GM12878 (cell line): Measurements from ENCODE around the gene DTD1. TPM values are rescaled to one million over a fixed set of nuclear protein-coding genes. Genes with fewer than 3 reads are reported as not detected.

Source experiments
- ATAC-seq: fragments of 200-7000 bp; cut with Tn5 transposase; 3 replicates; pipeline ENCODE4 v1.9.1; 2020; ENCODE audit warnings: mild to moderate bottlenecking, moderate library complexity
- BruUV-seq: library from RNA; stranded (reverse); fragments of 400-500 nt; replicated peaks from 2 replicates; lab custom pipeline; 2021; lab: Mats Ljungman, UMichigan
- CTCF ChIA-PET: fragments of 300-600 bp; sonication (Branson Sonifier 250); formaldehyde crosslinking; extraction: SDS; loops from one replicate; lab custom pipeline; 2021; ENCODE audit warnings: inconsistent platforms; lab: Yijun Ruan, JAX
- POLR2A ChIA-PET: fragments of 350-600 bp; formaldehyde crosslinking; extraction: SDS; loops from one replicate; lab custom pipeline; 2021; ENCODE audit warnings: inconsistent platforms; lab: Charles Lee
- RAD21 ChIA-PET: fragments of 300-600 bp; sonication (Branson Sonifier 250); formaldehyde crosslinking; loops from one replicate; lab custom pipeline; 2023; ENCODE audit warnings: antibody characterized with exemption; ENCODE audit not compliant: unreplicated experiment; lab: Charles Lee
- SMC1A ChIA-PET: fragments of 300-600 bp; sonication (Branson Sonifier 250); formaldehyde crosslinking; loops from one replicate; lab custom pipeline; 2023; ENCODE audit not compliant: unreplicated experiment, uncharacterized antibody; lab: Charles Lee
- DNase-seq: peaks from one replicate; pipeline ENCODE4 v3.0.0-alpha.2; 2011; ENCODE audit warnings: low read depth, low spot score
- FAIRE-seq: peaks from 3 replicates; lab custom pipeline; 2011; peaks lifted over from hg19 to GRCh38; lab: Jason Lieb, UNC
- H2AFZ ChIP-seq: 2 replicates; pipeline ENCODE4 v1.6.0; 2011; ENCODE audit warnings: low read depth, low read length, control low read depth; ENCODE audit not compliant: control insufficient read depth
- H3K27ac ChIP-seq: 2 replicates; pipeline ENCODE4 v1.5.1; 2011; ENCODE audit warnings: control low read depth; ENCODE audit not compliant: control insufficient read depth, insufficient read depth
- H3K27me3 ChIP-seq, 2 experiments: replicated peaks in 1 of 2; 2 replicates each; pipeline versions ENCODE4 v1.6.0 to v1.6.1; 2011; ENCODE audit warnings: low read length in 1 of 2; ENCODE audit not compliant: control insufficient read depth in 2 of 2, insufficient read depth in 2 of 2
- H3K36me3 ChIP-seq, 2 experiments: 2 replicates each; pipeline ENCODE4 v1.5.1; 2011; ENCODE audit warnings: low read length in 1 of 2; ENCODE audit not compliant: control insufficient read depth in 2 of 2, insufficient read depth in 2 of 2
- H3K4me1 ChIP-seq: 2 replicates; pipeline ENCODE4 v1.6.1; 2011; ENCODE audit warnings: mild to moderate bottlenecking, low read length, moderate library complexity, mixed read lengths; ENCODE audit not compliant: control insufficient read depth, insufficient read depth
- H3K4me2 ChIP-seq: 2 replicates; pipeline ENCODE4 v1.6.0; 2011; ENCODE audit warnings: control low read depth; ENCODE audit not compliant: control insufficient read depth, insufficient read depth
- H3K4me3 ChIP-seq: fragments of 200-600 bp; sonication (generic); 2 replicates; pipeline ENCODE4 v1.5.1; 2016
- H3K79me2 ChIP-seq: 2 replicates; pipeline ENCODE4 v1.6.0; 2011; ENCODE audit warnings: low read length; ENCODE audit not compliant: control insufficient read depth, insufficient read depth
- H3K9ac ChIP-seq: 2 replicates; pipeline ENCODE4 v1.8.0; 2011; ENCODE audit warnings: low read length, control low read depth, mixed read lengths; ENCODE audit not compliant: control insufficient read depth, insufficient read depth
- H3K9me3 ChIP-seq: replicated peaks from 3 replicates; pipeline ENCODE4 v1.5.1; 2011; ENCODE audit warnings: mild to moderate bottlenecking, low read length; ENCODE audit not compliant: control insufficient read depth, insufficient read depth
- H4K20me1 ChIP-seq: 2 replicates; pipeline ENCODE4 v1.6.0; 2011; ENCODE audit not compliant: control insufficient read depth, insufficient read depth
- BCLAF1 ChIP-seq: fragments of 450-650 bp; IDR thresholded peaks from 2 replicates; pipeline ENCODE4 v1.6.1; 2017; ENCODE audit warnings: antibody characterized with exemption, mild to moderate bottlenecking, moderate library complexity
- ELK1 ChIP-seq: IDR thresholded peaks from 2 replicates; pipeline ENCODE4 v1.6.1; 2012; ENCODE audit warnings: low read depth, low read length, improper control_type of control experiment
- ESRRA ChIP-seq: IDR thresholded peaks from 2 replicates; pipeline ENCODE4 v1.6.1; 2012; ENCODE audit warnings: mild to moderate bottlenecking, low read length, improper control_type of control experiment
- JUND ChIP-seq: IDR thresholded peaks from 2 replicates; pipeline ENCODE4 v1.6.1; 2012; ENCODE audit warnings: low read depth, mild to moderate bottlenecking, low read length, improper control_type of control experiment, moderate library complexity
- KLF5 ChIP-seq: fragments of 450-650 bp; IDR thresholded peaks from 2 replicates; pipeline ENCODE4 v1.6.1; 2014; ENCODE audit warnings: mild to moderate bottlenecking; ENCODE audit not compliant: partially characterized antibody
- MTA3 ChIP-seq: IDR thresholded peaks from 2 replicates; pipeline ENCODE4 v1.6.1; 2012; ENCODE audit warnings: low read length, inconsistent platforms, borderline replicate concordance
- MYC ChIP-seq: IDR thresholded peaks from 2 replicates; pipeline ENCODE4 v1.6.1; 2011; ENCODE audit warnings: mild to moderate bottlenecking, low read length, moderate library complexity, inconsistent platforms; ENCODE audit not compliant: insufficient read depth, insufficient replicate concordance, insufficient read length, severe bottlenecking
- POU2F2 ChIP-seq: IDR thresholded peaks from 3 replicates; pipeline ENCODE4 v1.6.1; 2011; ENCODE audit warnings: low read depth, mild to moderate bottlenecking, low read length, borderline replicate concordance
- RELA ChIP-seq: fragments of 450-650 bp; IDR thresholded peaks from 2 replicates; pipeline ENCODE4 v1.8.0; 2014; ENCODE audit warnings: borderline replicate concordance; ENCODE audit not compliant: partially characterized antibody
- RUNX3 ChIP-seq: IDR thresholded peaks from 2 replicates; pipeline ENCODE4 v1.6.1; 2012; ENCODE audit warnings: low read length, inconsistent platforms
- TARDBP ChIP-seq: IDR thresholded peaks from 2 replicates; pipeline ENCODE4 v1.6.1; 2016; ENCODE audit warnings: borderline replicate concordance
- WGBS: methylation state at CpG from one replicate; pipeline ENCODE4 v1.1.6; 2016; ENCODE audit warnings: low lambda C conversion rate; ENCODE audit not compliant: insufficient replicate concordance, insufficient coverage; ENCODE audit errors: missing lambda C conversion rate; 5-methylcytosine and 5-hydroxymethylcytosine counted together
- in situ Hi-C: fragments of 300-500 bp; cut with MboI; formaldehyde crosslinking; loops from 9 replicates; pipeline ENCODE4 v1.14.3; 2018; ENCODE audit warnings: mixed read lengths
- intact Hi-C: fragments of 100-400 bp; cut with micrococcal nuclease; formaldehyde crosslinking; loops from one replicate; pipeline ENCODE4 v1.14.2; 2022; ENCODE audit not compliant: unreplicated experiment
- polyA plus RNA-seq, 11 experiments: library from polyadenylated mRNA; depleted of rRNA in 4 of 11; unstranded in 6 of 11; stranded (reverse) in 5 of 11; fragments of >200 nt; fragmentation: Nextera tagmentation in 4 of 11; fragmentation: Illumina TruSeq in 1 of 11; extraction: Ambion mirVana in 4 of 11; extraction: Trizol in 1 of 11; gene quantifications; 1 replicate in 1 of 11; 2 replicates in 10 of 11; pipeline versions ENCODE4 v1.2.1 to v1.2.3, GENCODE V29; 2011 to 2016; ENCODE audit warnings: inconsistent platforms in 2 of 11, missing spikeins in 2 of 11, low read depth in 1 of 11
- total RNA-seq, 4 experiments: library from RNA; depleted of rRNA in 3 of 4; stranded (reverse); fragments of >200 nt in 3 of 4; fragmentation: Illumina TruSeq in 1 of 4; extraction: Trizol in 1 of 4; gene quantifications; 2 replicates each; pipeline versions ENCODE4 v1.2.1 to v1.2.3, GENCODE V29; 2013 to 2021
- TF ChIP-seq, protein P1 (sequence below): fragments of 450-650 bp; IDR thresholded peaks from 2 replicates; pipeline ENCODE4 v1.6.1; 2017; ENCODE audit warnings: low read depth, mild to moderate bottlenecking, moderate library complexity
- TF ChIP-seq, protein P2 (sequence below): fragments of 450-650 bp; formaldehyde crosslinking; IDR thresholded peaks from 2 replicates; pipeline ENCODE4 v1.4.0; 2022; ENCODE audit warnings: mild to moderate bottlenecking, moderate library complexity

The DTD1 gene
- total and polyA plus RNA-seq, 10 of the 15 experiments (the other 5 are each of a cell fraction or from before 2014, with no cell fraction given), result 24.3 to 99.8 (median 63.3) TPM

DNA sequence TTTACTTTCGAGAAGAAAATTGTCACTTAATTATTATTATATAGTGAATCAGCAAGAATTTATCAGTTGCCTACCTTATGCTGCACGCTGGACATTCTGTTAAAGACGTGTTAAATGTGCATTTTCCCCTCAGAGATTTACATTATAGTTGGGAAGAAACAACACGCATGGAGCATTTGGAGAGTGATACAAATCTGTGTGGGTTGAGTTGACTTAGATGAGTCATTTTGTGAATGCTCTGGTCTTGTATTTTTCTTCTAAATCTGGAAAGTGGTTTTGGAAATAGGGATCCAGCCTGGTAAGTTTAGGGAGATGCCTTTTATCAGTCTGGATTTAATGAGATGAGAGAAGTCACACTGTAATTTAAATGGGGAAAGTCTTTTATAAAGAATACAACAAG is 44.6 kb upstream of the DTD1 start (continued):
- TF ChIP-seq, protein P1, sequence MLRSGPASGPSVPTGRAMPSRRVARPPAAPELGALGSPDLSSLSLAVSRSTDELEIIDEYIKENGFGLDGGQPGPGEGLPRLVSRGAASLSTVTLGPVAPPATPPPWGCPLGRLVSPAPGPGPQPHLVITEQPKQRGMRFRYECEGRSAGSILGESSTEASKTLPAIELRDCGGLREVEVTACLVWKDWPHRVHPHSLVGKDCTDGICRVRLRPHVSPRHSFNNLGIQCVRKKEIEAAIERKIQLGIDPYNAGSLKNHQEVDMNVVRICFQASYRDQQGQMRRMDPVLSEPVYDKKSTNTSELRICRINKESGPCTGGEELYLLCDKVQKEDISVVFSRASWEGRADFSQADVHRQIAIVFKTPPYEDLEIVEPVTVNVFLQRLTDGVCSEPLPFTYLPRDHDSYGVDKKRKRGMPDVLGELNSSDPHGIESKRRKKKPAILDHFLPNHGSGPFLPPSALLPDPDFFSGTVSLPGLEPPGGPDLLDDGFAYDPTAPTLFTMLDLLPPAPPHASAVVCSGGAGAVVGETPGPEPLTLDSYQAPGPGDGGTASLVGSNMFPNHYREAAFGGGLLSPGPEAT, result no peak
- TF ChIP-seq ESRRA (no peak), BCLAF1 (no peak), RELA (no peak), JUND (no peak), MYC (no peak), MTA3 (no peak), TARDBP (no peak)

DNA sequence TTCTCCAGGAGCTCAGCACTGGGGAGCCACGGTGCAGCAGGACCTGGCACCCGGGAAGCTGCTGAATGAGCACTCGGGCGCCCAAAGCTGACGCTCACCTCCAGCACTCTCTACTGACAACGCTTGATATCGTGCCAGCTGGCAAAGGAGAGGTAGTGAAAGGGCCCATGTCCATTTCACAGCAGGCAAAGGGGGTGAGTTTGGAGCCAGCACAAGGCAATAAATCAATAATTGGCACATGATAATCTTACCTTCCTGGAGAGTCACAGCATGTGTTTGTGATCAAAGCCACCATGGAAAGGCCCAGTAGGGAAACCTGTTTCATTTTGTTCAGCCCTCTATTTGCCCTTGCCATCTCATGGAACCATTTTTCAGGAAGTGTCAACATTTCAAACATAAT is 43.9 kb upstream of the DTD1 start:
- no peak overlapping the region for H3K9ac ChIP-seq
- DNase-seq (no peak), FAIRE-seq (no peak), ATAC-seq (no peak)
- in situ Hi-C loops (no loop called here), intact Hi-C loops (no loop called here)
- H3K27ac ChIP-seq, result no peak overlapping the region
- H2AFZ ChIP-seq, result no peak overlapping the region
- SMC1A ChIA-PET, result no interaction called here
- no peak overlapping the region for H3K4me2 ChIP-seq
- RAD21 ChIA-PET, result no interaction called here
- H3K4me1 ChIP-seq, result no peaks in the 10 kb centered on the region
- no peaks in the 10 kb centered on the region for H3K27me3 ChIP-seq
- CTCF ChIA-PET, result no interaction called here
- H3K79me2 ChIP-seq, result no peaks in the 10 kb centered on the region
- H3K9me3 ChIP-seq, result no peaks in the 10 kb centered on the region
- no TSS peak for BruUV-seq
- POLR2A ChIA-PET, result no interaction called here
- H4K20me1 ChIP-seq, result no peaks in the 10 kb centered on the region
- WGBS, result 94% methylated on average over 7 of the region's 7 CpGs
- H3K36me3 ChIP-seq, result peaks cover 10 to 32% of the 10 kb centered on the region in 2 experiments; a peak in 3 of 4 replicates
- no peak overlapping the region for H3K4me3 ChIP-seq
- TF ChIP-seq MTA3 (no peak), KLF5 (no peak), RUNX3 (no peak), ELK1 (no peak), POU2F2 (no peak)
- TF ChIP-seq, protein P2, sequence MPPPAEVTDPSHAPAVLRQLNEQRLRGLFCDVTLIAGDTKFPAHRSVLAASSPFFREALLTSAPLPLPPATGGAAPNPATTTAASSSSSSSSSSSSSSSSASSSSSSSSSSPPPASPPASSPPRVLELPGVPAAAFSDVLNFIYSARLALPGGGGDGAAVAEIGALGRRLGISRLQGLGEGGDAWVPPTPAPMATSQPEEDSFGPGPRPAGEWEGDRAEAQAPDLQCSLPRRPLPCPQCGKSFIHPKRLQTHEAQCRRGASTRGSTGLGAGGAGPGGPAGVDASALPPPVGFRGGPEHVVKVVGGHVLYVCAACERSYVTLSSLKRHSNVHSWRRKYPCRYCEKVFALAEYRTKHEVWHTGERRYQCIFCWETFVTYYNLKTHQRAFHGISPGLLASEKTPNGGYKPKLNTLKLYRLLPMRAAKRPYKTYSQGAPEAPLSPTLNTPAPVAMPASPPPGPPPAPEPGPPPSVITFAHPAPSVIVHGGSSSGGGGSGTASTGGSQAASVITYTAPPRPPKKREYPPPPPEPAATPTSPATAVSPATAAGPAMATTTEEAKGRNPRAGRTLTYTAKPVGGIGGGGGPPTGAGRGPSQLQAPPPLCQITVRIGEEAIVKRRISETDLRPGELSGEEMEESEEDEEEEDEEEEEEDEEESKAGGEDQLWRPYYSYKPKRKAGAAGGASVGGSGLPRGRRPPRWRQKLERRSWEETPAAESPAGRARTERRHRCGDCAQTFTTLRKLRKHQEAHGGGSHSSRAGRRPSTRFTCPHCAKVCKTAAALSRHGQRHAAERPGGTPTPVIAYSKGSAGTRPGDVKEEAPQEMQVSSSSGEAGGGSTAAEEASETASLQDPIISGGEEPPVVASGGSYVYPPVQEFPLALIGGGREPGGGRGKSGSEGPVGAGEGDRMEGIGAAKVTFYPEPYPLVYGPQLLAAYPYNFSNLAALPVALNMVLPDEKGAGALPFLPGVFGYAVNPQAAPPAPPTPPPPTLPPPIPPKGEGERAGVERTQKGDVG (CRISPR knock-in tag), result no peak
